MM.1S (cell line): ENCODE measurements around the gene TMEM14A.

Experiments
- DNase-seq: peaks from one replicate; pipeline ENCODE4 v3.0.0-alpha.2; 2015
- H2AFZ ChIP-seq: fragments of 300-600 bp; sonication (generic); 2 replicates; pipeline ENCODE4 v1.6.0; 2016; ENCODE audit warnings: antibody characterized with exemption, low read length
- H3F3A ChIP-seq: fragments of 300-600 bp; sonication (generic); 2 replicates; pipeline ENCODE4 v1.6.1; 2016; ENCODE audit warnings: mild to moderate bottlenecking, antibody characterized with exemption, low read length, moderate library complexity, mixed read lengths; ENCODE audit not compliant: insufficient read depth
- H3K27ac ChIP-seq: fragments of 300-600 bp; sonication (generic); 2 replicates; pipeline ENCODE4 v1.5.1; 2016; ENCODE audit warnings: mild to moderate bottlenecking, low read length
- H3K27me3 ChIP-seq: fragments of 300-600 bp; sonication (generic); replicated peaks from 2 replicates; pipeline ENCODE4 v1.6.0; 2016; ENCODE audit warnings: low read length; ENCODE audit not compliant: insufficient read depth
- H3K36me3 ChIP-seq: fragments of 300-600 bp; sonication (generic); replicated peaks from 2 replicates; pipeline ENCODE4 v1.6.1; 2016; ENCODE audit warnings: mild to moderate bottlenecking, low read length, mixed read lengths; ENCODE audit not compliant: insufficient read depth
- H3K4me1 ChIP-seq: fragments of 300-600 bp; sonication (generic); 2 replicates; pipeline ENCODE4 v1.6.1; 2016; ENCODE audit warnings: low read length, mixed read lengths
- H3K4me2 ChIP-seq: fragments of 300-600 bp; sonication (generic); 2 replicates; pipeline ENCODE4 v1.6.0; 2016; ENCODE audit warnings: low read depth, low read length
- H3K4me3 ChIP-seq: fragments of 300-600 bp; sonication (generic); 2 replicates; pipeline ENCODE4 v1.5.1; 2016; ENCODE audit warnings: low read length, mixed read lengths
- H3K79me2 ChIP-seq: fragments of 300-600 bp; sonication (generic); 2 replicates; pipeline ENCODE4 v1.6.1; 2016; ENCODE audit warnings: mixed run types, low read length, mixed read lengths
- H3K9ac ChIP-seq: fragments of 300-600 bp; sonication (generic); 2 replicates; pipeline ENCODE4 v1.6.1; 2016; ENCODE audit warnings: low read length, mixed read lengths
- H3K9me2 ChIP-seq: fragments of 300-600 bp; sonication (generic); replicated peaks from 2 replicates; pipeline ENCODE4 v1.6.1; 2016; ENCODE audit warnings: mild to moderate bottlenecking, low read length, mixed read lengths; ENCODE audit not compliant: insufficient read depth
- H3K9me3 ChIP-seq: fragments of 300-600 bp; sonication (generic); replicated peaks from 2 replicates; pipeline ENCODE4 v1.6.1; 2016; ENCODE audit warnings: mild to moderate bottlenecking, low read length, mixed read lengths; ENCODE audit not compliant: insufficient read depth
- H4K20me1 ChIP-seq: fragments of 300-600 bp; sonication (generic); 2 replicates; pipeline ENCODE4 v1.6.1; 2016; ENCODE audit warnings: mild to moderate bottlenecking, low read length, moderate library complexity, mixed read lengths; ENCODE audit not compliant: insufficient read depth
- CTCF ChIP-seq: fragments of 300-600 bp; sonication (generic); IDR thresholded peaks from 2 replicates; pipeline ENCODE4 v1.5.1; 2016; ENCODE audit warnings: antibody characterized with exemption, low read length, mixed read lengths
- EZH2 ChIP-seq: fragments of 300-600 bp; sonication (generic); optimal IDR thresholded peaks from 2 replicates; pipeline ENCODE3; 2017; ENCODE audit warnings: low read depth, mild to moderate bottlenecking, antibody characterized with exemption, low read length, mixed read lengths
- EZH2phosphoT487 ChIP-seq: fragments of 300-600 bp; sonication (generic); IDR thresholded peaks from 2 replicates; pipeline ENCODE4 v1.6.1; 2018; ENCODE audit warnings: antibody characterized with exemption, low read length

Gene TMEM14A

DNA sequence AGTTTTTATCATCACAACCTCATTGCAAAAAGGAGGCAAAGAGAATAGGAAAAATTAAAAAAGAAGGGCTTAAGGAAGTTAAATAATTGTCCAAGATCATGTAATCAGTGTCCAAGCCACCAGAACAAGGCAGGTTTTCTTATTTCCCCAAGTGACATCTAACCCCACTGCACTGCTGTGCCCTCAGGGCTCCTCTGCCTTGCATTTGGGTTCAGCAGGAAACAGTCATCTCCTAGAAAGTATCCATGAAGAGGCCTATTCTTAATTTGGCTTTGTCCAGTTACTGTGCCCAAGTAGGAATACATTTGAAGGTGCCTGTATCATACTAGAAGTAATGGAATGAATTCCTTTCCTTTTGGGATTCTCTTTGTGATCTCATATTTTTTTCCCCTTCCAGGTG lies 10.5 kb downstream of the TMEM14A start:
- H3K36me3 ChIP-seq = no peaks in the 10 kb centered on the region
- no peak overlapping the region for H3K4me2 ChIP-seq
- H3K9ac ChIP-seq = no peak overlapping the region
- H3F3A ChIP-seq = no peaks in the 10 kb centered on the region
- no peak overlapping the region for H3K4me3 ChIP-seq
- no peaks in the 10 kb centered on the region for H3K79me2 ChIP-seq
- H2AFZ ChIP-seq = no peak overlapping the region
- TF ChIP-seq EZH2phosphoT487 = no peak
- no peak for TF ChIP-seq EZH2
- TF ChIP-seq CTCF = no peak
- H3K9me3 ChIP-seq = no peaks in the 10 kb centered on the region
- H4K20me1 ChIP-seq = no peaks in the 10 kb centered on the region
- no peak overlapping the region for H3K27ac ChIP-seq
- no peak for DNase-seq
- H3K4me1 ChIP-seq = 0 out of 2 replicates have a peak, but pooled peaks cover 2% of the 10 kb centered on the region
- no peaks in the 10 kb centered on the region for H3K9me2 ChIP-seq
- no peaks in the 10 kb centered on the region for H3K27me3 ChIP-seq

- Histone ChIP-seq H3K36me3 (no peaks in the 10 kb centered on the region), H3K9me2 (no peaks in the 10 kb centered on the region), H3K9me3 (no peaks in the 10 kb centered on the region), H3K4me1 (0 out of 2 replicates have a peak, but pooled peaks cover 2% of the 10 kb centered on the region), H3F3A (no peaks in the 10 kb centered on the region), H3K9ac (no peak overlapping the region), H3K4me2 (no peak overlapping the region), H3K27me3 (no peaks in the 10 kb centered on the region), H2AFZ (no peak overlapping the region), H3K27ac (no peak overlapping the region), H3K4me3 (no peak overlapping the region), H3K79me2 (no peaks in the 10 kb centered on the region), H4K20me1 (no peaks in the 10 kb centered on the region)
- DNase-seq = no peak
- TF ChIP-seq EZH2 = no peak
- no peak for TF ChIP-seq CTCF
- TF ChIP-seq EZH2phosphoT487 = no peak
Measured at GRCh38 chr6:52686878-52687699, 16.2 kb downstream of the TMEM14A start.

DNA sequence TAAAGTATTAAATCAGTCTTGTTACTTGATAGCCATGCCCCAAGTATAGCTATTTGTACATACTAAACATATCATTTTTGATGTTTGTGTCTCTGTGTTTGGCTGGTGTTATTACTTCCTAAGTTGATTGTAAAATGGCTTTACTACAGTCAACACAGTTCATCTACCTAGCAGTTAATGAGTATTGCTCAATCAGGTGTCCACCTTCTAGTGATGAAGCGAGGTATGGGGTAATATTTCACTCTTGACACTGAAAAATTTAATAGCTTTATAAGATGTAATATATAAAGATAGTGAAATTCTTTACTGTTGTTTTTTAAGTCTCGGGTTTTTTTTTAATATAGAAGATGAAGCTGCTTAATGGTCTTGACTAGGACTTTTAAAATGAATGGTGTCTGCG lies 18.9 kb downstream of the TMEM14A start:
- Histone ChIP-seq H3K27me3 (no peaks in the 10 kb centered on the region), H3K4me2 (no peak overlapping the region), H2AFZ (no peak overlapping the region), H3K9me3 (no peaks in the 10 kb centered on the region), H3K9ac (no peak overlapping the region), H3K27ac (no peak overlapping the region), H3K4me3 (no peak overlapping the region), H4K20me1 (no peaks in the 10 kb centered on the region), H3K9me2 (no peaks in the 10 kb centered on the region), H3F3A (no peaks in the 10 kb centered on the region), H3K79me2 (no peaks in the 10 kb centered on the region), H3K36me3 (no peaks in the 10 kb centered on the region), H3K4me1 (0 out of 2 replicates have a peak, but pooled peaks cover 2% of the 10 kb centered on the region)
- TF ChIP-seq CTCF (no peak), EZH2 (no peak), EZH2phosphoT487 (no peak)
- DNase-seq = no peak
